DMS53 treated with DMSO at 0.1 percent for 48 hours (cell line): ENCODE results near the gene MEDAG.
"Not testable (repeated sequence)": the region's sequence is repeated elsewhere in the genome, so short reads cannot be mapped to it uniquely, and the experiment has no call there.

Experiments used
- DNase-seq: peaks from one replicate; lab custom pipeline; 2025; ENCODE audit not compliant: unreplicated experiment; lab: John Stamatoyannopoulos, UW

Gene MEDAG

DNA sequence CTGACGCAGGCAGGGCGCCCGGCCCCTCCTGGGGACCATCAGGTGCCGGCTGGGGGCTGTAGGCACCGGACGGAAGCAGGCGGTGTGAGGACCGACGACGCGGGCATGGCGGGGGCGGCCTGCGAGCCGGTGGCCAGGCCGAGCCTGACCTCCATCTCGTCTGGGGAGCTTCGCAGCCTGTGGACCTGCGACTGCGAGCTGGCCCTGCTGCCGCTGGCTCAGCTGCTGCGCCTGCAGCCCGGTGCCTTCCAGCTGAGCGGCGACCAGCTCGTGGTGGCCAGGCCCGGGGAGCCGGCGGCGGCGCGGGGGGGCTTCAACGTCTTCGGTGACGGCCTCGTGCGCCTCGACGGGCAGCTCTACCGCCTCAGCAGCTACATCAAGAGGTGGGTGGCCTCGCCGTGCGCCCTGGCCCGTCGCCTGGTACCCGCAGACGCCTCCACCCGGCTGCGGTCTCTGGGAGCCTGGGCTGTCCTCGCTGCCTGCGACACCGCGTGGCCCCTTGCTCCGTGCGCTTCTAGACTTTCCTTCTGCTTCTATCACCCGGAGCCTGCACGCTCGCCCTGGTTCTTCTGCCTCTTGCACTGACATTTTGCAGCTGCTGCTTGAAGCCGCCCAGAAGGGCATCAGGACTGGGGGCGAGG is 460 bp downstream of the MEDAG start:
- DNase-seq: no peak

DNA sequence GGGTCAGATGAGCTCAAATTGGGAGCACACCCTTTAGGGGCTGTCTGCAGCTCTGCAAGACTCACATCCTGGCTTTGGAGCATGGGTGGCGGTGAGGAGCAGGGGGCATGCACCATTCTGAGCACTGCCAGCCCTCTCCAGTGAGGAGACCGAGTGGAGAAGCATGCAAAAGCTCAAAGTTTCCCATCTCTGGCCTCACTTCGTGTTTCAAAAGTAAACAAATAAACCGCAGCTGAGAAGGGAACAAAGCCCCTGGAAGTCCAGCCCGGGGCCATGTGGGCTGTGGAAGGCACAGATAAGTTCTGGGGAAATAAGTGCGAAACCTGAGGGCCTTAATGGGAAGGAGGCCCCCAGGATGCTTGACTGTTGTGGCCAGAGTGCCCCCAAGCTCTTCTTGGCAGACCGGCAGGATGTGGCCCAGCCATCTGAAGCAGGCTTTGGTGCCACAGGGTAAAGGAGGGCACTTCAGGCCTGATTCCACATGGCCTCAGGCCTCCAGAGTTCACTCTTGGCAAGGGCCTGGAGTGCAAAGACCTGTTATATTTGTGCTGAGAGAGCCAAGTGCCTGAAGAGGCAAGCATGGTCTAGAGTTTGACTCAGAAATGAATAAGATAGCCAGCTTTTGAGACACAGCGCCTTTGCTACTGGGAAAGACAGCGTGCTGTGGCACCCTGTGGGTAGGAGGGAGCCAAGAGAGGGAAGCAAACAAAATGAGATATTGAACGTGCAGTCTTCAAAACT is 1.2 kb downstream of the MEDAG start:
- no peak for DNase-seq

DNA sequence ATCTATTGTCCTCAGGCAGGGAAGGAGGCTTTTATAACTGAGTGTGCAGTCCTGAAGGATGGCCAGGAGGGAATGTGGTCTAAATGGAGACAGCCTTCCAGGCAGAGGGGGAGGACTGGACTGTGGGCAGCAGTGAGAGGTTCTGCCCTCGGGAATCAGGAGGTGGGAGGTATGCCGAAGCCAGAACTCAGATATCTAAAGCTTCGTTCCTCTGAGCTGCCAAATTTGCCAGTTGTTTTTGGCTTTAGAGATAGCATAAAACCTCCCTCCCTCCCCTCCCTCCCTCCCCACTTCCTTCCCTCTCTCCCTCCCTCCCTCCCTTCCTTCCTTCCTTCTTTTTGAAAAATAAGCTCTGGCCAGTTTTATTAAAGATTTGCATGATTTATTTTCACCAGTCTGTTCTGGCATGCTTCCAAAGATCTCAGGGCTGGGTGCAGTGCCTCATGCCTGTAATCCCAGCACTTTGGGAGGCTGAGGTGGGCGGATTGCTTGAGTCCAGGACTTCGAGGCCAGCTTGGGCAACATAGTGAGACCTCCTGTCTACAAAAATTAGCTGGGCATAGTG is 2.4 kb downstream of the MEDAG start:
- no peak for DNase-seq

DNA sequence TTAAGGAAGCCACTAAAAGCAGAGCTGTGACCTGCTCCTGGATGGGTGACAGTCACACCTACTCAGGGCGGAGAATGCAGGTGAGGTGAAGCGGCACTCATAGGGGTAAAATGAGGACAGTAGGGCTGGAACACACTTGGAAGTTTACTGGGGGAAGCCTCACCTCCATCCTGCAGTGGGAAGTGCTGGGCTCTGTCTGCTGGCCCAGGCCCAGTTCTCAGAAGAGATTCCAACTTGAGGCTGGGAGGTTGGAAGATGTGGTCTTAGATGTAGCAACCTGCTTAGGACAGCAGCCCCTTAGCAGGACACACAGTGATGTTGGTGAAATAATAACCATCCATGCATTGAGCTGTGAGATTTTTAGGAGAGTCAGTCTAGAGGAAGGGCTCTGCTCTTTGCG is 4.6 kb downstream of the MEDAG start:
- DNase-seq: no peak

DNA sequence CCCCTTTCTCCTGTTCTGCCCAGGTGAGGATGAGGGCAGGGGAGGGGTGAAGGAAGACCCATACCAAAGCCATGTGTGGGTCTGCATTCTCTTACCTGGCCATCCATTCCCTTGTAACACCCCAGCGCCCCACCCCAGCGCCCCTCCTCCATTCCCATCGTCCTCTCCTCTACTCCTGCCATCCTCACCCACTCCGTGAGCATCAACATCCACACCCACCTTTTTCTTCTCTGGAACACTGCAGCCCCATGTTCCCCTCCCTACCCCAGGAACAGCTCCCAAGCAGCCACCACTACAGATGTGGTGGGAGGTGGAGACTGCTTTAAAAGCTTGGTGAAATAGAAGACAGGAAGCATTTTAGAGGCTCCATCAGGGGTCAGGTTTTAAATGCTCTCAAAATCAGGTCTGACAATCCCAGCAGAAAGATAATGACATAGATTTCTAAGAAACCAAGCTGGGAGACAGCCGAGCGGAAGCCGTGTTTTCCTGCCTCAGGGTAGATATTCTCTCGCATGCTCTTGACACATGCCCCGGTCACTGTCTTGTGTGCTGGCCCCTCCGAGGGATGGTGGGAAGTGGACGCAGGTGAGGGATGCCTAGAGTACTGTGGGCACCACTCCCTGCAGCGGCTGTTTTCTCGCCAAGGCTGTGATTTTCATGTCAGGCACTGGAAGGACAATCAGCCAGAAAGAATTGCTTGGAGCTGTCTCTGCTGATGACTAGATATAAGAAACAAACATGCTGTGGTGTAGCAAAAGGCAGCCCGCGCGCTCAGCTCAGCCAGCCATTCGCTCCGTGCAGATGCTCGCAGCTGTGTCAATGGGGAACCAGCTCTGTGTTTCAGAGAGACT is 9.8 kb downstream of the MEDAG start:
- no peak for DNase-seq

DNA sequence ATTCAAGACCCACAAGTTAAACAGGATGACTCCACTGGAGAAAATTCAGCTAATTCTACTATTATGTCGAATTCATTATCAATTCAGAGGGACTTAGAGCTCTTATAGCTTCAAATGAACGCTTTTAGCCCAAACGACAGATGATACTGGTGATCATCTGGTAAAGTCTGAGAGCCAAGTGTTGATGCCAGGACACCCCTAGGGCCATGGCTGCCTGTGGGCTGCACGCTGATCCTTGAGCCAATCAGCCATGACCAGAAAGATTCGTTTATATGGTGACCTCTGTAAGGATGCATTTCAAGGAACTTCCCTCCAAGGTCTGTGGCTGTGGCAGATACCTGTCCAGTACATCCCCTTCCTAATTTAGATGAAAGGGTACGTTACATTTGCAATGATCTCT is 10.9 kb downstream of the MEDAG start:
- DNase-seq: no peak

DNA sequence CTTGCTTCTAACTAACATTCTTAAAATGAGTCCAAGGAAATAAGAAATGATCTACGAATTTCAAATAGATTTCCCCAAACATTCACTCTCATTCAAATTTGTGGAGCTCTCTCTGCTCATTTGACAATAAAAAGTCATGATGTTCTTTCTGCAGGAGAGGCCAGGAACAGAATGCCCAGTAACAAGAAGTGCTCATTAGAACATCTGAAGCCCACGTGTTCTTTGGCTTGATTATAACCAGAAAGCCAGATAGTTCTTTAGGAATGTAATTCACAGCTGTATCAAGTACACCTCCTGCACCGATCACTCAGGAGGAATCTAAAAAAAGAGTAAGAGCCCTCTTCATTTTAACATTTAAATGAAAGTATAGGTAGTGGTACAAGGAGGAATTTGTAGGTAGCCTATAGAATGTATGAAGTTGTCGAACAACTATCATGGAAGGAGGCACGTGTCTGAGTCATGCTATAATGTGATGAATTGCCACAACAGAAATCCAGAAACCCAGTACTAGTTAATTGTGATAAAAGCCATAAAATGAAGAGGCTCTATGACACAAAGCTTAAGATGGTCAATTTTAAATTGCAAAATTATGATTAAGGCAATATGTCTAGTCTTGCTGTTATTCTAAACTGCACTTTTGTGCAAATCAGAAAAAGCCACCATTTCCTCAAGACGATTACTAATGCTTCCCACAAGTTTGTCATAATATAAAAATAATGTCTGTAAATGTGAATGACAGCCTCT is 12.8 kb downstream of the MEDAG start:
- no peak for DNase-seq

DNA sequence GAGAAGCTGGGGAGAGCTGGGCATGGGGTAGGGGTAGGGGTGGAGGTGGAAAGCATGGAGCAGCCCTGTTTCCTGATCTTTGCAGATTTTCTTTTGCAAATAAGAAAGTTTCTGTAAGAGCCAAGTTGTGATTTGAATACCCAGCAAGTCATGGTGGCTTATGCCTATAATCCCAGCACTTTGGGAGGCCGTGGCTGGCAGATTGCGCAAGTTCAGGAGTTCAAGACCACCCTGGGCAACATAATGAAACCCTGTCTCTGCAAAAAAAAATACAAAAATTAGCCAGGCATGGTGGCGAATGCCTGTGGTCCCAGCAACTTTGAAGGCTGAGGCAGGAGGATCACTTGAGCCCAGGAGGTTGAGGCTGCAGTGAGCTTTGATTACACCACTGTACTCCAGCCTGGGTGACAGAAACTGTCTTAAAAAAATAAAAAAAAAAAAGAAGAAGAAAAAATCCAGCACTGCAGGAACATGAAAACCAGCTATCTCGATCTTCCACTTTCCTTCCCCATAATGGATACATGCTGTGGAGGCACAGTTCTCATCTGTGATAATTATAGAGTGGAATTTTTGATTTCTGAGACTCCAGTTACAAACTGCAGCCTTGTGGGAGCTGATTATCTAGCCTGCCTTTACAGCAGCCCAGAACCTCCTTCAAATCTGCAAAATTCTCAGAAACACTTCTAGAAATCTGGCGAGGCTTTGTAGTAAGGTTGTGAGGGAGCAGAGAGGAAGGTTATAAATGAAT is 14.3 kb downstream of the MEDAG start:
- DNase-seq: no peak

DNA sequence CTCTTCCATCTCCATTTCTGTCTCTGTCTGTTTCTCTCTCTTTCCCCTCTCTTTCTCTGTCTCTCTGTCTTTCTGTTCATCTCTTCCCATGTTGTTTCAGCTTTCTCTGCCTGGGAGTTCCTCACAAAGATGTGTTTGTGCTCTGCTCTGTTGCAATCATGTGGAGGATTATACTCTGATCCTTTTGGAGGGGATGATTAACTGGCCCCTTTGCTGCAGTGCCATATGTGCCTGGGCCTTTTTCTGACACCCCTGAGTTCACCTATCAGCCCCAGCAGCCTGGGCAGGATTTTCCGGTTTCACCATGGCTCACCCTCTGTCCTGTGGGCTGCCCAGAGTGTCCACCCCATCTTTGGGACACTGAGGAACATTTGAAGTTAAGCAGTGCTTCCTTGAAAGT is 17.3 kb downstream of the MEDAG start:
- DNase-seq: no peak

DNA sequence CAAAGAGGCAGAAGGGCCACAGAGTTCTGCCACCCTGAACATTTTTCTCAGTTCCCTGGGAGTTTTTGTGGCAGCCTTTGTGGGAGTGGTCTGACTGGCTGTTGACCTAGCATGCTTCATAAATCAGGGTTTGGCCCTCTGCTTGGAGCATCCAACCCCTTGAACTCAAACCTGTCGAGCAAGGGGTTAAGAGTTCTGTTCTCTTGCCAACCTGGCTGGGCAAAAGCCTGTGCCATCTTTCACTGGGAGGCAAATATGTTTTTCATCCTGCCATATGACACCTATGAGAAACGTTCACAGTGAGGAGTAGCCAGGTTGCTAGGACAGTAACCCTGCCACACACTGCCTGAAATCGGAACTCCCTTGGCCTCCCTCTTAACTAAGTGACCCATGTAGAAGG is 18.6 kb downstream of the MEDAG start:
- no peak for DNase-seq

DNA sequence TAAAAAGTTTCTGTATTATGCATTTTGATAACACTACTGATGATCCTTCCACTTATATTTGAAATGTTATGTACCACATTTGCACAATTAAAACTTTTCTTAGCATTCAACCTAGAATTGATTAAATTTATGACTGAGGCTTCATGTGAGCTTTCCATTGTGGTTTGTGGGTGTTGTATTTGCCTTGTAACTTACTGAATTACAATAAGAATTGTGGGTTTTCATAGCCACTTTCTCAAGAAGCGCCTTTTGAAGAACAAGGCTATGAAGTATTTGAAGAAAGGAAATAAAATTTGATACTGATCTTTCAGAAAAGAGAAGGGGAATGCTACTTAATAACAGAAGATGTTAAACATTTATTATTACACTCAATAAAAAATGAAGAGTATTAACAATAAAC is 19.4 kb downstream of the MEDAG start:
- DNase-seq: no peak

DNA sequence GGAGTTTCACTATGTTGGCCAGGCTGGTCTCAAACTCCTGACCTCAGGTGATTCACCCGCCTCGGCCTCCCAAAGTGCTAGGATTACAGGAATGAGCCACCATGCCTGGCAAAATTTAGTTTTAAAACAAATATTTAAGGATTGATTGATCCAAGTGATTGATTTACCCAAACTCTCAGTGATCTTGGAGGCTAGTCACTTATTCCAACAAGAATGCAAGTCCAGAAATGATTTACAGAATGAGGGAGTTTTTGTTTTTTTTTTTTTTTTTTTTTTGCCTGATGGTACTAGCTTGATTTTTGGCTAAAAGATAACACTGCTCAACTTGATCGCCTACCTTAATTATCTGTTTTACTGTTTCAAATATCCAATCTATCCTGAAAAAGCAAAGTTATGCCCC is 20.7 kb downstream of the MEDAG start:
- no peak for DNase-seq

DNA sequence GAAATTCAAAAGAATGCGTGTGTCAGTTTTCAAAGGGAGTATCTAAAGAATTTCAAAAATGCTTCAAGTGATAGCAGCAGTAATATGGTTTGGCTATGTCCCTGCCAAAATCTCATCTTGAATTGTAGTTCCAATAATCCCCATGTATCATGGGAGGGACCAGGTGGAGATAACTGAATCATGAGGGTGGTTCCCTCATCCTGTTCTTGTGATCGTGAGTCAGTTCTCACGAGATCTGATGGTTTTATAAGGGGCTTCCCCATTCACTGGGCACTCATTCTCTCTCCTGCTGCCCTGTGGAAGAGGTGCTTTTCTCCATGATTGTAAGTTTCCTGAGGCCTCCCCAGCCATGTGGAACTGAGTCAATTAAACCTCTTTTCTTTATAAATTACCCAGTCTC is 21.1 kb downstream of the MEDAG start:
- DNase-seq: not testable (repeated sequence)

DNA sequence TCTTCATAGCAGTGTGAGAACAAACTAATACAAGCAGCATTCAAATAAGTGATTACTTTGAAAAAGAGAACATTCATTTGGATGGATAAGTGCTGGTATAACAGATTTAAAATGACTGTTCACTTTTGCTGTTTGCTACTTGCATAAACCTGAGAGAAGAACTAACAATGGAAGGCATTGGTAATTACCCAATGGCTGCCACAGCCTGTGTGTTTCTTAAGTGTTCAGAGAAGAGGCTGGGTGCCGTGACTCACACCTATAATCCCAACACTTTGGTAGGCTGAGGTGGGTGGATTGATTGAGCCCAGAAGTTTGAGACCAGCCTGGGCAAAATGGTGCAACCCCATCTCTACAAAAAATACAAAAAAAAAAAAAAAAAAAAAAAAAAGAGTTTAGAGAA is 21.5 kb downstream of the MEDAG start:
- no peak for DNase-seq

DNA sequence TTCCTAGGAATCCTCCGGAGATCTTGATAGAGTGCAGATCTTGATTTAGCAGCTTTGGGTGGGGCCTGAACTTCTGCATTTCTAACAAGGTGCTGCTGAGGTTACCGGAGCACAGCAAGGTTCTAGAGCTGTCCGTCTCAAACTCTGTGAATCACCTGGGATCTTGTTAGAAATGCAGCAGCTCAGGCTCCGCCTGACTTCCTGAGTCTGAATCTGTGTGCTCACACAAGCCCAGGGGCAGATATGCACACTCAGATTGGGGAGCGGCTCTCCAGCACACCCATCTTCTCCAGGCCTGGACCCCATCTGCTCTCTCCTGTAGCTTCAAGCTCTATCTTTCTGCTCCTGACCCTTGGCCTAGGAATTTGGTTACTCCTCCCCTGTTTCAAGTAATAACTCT is 22.9 kb downstream of the MEDAG start:
- DNase-seq: no peak

DNA sequence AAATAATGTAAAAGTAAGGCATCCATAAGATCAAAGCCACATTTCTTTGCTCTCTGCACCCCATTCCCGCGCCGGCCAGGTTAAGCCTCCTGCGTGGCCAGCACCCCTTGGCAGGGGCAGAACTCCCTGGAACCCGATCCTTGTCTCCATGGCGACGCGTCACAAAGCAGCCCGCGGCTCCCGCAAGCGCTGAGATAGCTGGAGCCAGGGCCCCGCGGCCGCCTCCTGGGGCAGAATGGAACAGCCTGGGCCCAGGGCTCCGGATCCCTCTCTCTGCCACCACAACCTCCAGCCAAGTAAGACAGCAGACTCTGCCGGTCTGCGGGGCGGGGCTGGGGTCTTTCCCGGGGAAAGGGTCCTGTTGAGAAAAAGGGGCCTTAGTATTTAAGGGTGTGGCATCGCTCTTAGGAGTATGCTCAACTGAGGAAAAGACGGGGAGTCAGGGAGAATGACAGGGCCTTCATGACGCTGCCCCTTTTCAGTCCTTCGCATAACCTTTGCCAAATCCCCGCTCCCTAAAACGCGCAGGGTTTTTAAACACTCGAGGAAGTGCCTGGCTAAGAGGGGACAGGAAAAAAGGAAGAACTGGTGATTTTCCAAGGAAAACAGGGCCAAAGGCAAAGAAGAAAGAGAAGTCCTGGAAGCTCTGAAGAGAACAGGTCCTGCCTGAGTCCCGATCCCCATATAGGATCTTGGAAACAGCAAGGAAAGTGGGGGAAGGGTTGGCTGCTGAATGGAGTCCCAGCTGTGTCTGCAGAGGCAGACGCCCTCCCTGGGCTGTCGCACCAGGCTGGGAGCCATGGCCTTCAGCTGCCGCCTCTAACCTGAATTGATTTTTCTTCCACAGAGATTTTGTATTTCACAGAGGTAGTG is 26.6 kb downstream of the MEDAG start, which contains the start of gene TEX26:
Gene TEX26 (plus strand): TSS at position 176 of the 873 bp plus-strand sequence. CDS start 60 bp downstream, at position 236.
- DNase-seq: no peak

DNA sequence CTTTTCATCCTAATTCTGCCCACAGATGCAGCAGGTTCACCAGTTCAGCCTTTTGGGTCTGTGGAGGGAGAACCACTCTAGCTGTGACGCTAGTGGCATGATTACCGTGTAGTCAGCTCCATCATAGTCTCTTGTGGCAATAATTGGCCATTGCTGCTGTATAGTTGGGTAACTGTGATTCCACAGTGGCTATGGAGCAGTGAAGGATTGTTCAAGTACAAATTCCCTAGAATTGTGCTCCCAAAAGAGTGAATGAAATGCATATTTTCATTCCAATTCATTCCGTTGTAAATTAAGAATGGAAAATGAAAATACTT is 27.2 kb downstream of the MEDAG start:
- DNase-seq: no peak

DNA sequence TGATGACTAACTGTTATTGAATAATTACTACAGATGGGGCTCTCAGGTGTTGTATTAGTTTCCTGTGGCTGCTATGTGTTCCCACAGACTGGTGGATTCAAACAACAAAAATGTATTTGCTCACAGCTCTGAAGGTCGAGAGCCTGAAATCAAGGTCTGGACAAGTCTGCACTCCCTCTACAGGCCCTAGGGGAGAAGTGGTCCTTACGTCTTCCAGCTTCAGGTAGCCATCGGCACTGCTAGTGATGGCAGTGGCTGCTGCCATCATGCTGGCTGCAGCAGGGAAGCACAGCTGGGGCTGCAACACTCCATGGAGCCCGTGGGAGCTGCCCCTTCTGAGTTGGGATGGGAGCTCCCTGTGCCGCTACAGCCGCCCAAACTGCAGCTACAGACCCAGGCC is 28.3 kb downstream of the MEDAG start:
- no peak for DNase-seq

DNA sequence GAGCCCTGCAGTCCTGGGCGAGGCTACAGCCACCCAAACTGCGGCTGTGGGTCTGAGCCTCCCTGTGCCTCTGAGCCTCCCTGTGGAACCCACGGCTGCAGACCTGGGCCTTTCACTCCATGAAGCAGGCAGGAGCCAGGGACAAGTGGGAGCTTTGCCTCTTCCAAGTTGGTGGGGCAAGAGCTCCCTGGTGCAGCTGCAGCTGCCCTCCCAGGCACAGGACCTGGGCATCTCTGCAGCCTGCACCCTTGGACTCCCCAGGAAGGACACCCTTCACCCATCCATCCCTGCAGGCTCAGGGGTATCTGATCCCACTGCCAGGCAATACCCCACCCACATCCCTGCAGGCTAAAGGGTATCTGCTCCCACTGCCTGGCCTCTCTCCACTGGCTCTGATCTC is 28.7 kb downstream of the MEDAG start:
- no peak for DNase-seq
